GM18511 (cell line): ENCODE results near the gene PIGT.
A peak's percentile ranks its signal among the peaks of the same experiment; 100 is the strongest.

Experiments
- ATAC-seq: cut with Tn5 transposase; IDR thresholded peaks from one replicate; pipeline ENCODE4 v1.9.1; 2021; ENCODE audit warnings: mild to moderate bottlenecking, moderate library complexity; ENCODE audit not compliant: unreplicated experiment

The PIGT gene

GRCh38 chr20:45415822-45416637 lies at the start of gene PIGT:
TSS of gene PIGT (plus strand) at chr20:45416141. CDS start at chr20:45416157, 16 bp downstream.
- ATAC-seq, result peak; percentile 85

- no peak for ATAC-seq
These were observed 49.7 kb upstream of the PIGT start for GRCh38 chr20:45366192-45366591.

- no peak for ATAC-seq
These were observed 49.3 kb upstream of the PIGT start for GRCh38 chr20:45366631-45367030.

- ATAC-seq, result no peak
These were observed 48.8 kb upstream of the PIGT start for GRCh38 chr20:45367126-45367525.

- peak; percentile 85 for ATAC-seq
These were observed 47.5 kb upstream of the PIGT start for GRCh38 chr20:45368221-45368980.

GRCh38 chr20:45370571-45371160 lies 45.3 kb upstream of the PIGT start:
- no peak for ATAC-seq

GRCh38 chr20:45372241-45372640 lies 43.7 kb upstream of the PIGT start:
- ATAC-seq, result no peak

GRCh38 chr20:45372646-45373352 lies 43.1 kb upstream of the PIGT start:
- no peak for ATAC-seq

GRCh38 chr20:45373353-45374100 lies 42.4 kb upstream of the PIGT start:
- peak; percentile 81 for ATAC-seq

- ATAC-seq, result no peak
These were observed 41.9 kb upstream of the PIGT start for GRCh38 chr20:45374101-45374467.

GRCh38 chr20:45374966-45375365 lies 41.0 kb upstream of the PIGT start:
- ATAC-seq, result no peak

- ATAC-seq, result no peak
These were observed 38.7 kb upstream of the PIGT start for GRCh38 chr20:45377269-45377668.

GRCh38 chr20:45378191-45378590 lies 37.8 kb upstream of the PIGT start, which contains the start of gene TP53TG5:
TSS of gene TP53TG5 (minus strand) at chr20:45378325. CDS start at chr20:45378236, 89 bp downstream.
- no peak for ATAC-seq

- ATAC-seq, result no peak
These were observed 28.7 kb upstream of the PIGT start for GRCh38 chr20:45387274-45387673.

- ATAC-seq, result no peak
These were observed 25.0 kb upstream of the PIGT start for GRCh38 chr20:45390931-45391330.

- ATAC-seq, result no peak
These were observed 24.4 kb upstream of the PIGT start for GRCh38 chr20:45391559-45391958.

- ATAC-seq, result no peak
These were observed 23.2 kb upstream of the PIGT start for GRCh38 chr20:45392733-45393132.

GRCh38 chr20:45394221-45395113 lies 21.5 kb upstream of the PIGT start:
- ATAC-seq, result no peak

GRCh38 chr20:45395114-45395415 lies 20.9 kb upstream of the PIGT start:
- no peak for ATAC-seq

GRCh38 chr20:45399018-45399417 lies 16.9 kb upstream of the PIGT start:
- ATAC-seq, result no peak
